Stimulated activated naive B cell treated with anti-CD40 and anti-IgM and Interleukin-4, amounts not matched to agents 10 μg/mL and 1 μg/mL and 100 μg/mL, for 72 hours (primary cell): ENCODE data around the gene SF3A1.

ENCODE experiments used
- ATAC-seq, 2 donors: fragments of 150-1000 bp; cut with Tn5 transposase; replicated peaks; 2 replicates each; pipeline ENCODE4 v1.10.0; 2021; ENCODE audit warnings: moderate library complexity in 1 of 2
- DNase-seq: peaks from one replicate; pipeline ENCODE4 v3.0.0; 2021
- H3K27ac Mint-ChIP-seq: one replicate; pipeline ENCODE4 v1.8.0; 2022; ENCODE audit warnings: mild to moderate bottlenecking, mixed read lengths
- H3K27me3 Mint-ChIP-seq, 2 donors: one replicate each; pipeline ENCODE4 v1.8.0; 2022; ENCODE audit warnings: mixed read lengths in 2 of 2
- H3K36me3 Mint-ChIP-seq, 2 donors: one replicate each; pipeline ENCODE4 v1.8.0; 2022; ENCODE audit warnings: mixed read lengths in 2 of 2, mild to moderate bottlenecking in 1 of 2
- H3K4me1 Mint-ChIP-seq, 2 donors: one replicate each; pipeline ENCODE4 v1.8.0; 2022; ENCODE audit warnings: mixed read lengths in 2 of 2, mild to moderate bottlenecking in 1 of 2
- H3K4me3 Mint-ChIP-seq, 2 donors: one replicate each; pipeline ENCODE4 v1.8.0; 2022; ENCODE audit warnings: mild to moderate bottlenecking in 2 of 2, mixed read lengths in 2 of 2, moderate library complexity in 1 of 2
- H3K9me3 Mint-ChIP-seq, 2 donors: one replicate each; pipeline ENCODE4 v1.8.0; 2022; ENCODE audit warnings: mixed read lengths in 2 of 2, mild to moderate bottlenecking in 1 of 2

The SF3A1 gene

GRCh38 chr22:30396871-30397655 lies 40.4 kb upstream of the SF3A1 start, which contains the start of gene SEC14L2:
Gene SEC14L2 (plus strand): TSS chr22:30397018. CDS start chr22:30397117, 99 bp downstream.
- peak; percentile 66 to 70 for ATAC-seq
- H3K9me3 Mint-ChIP-seq, result no peaks in the 10 kb centered on the region
- H3K27me3 Mint-ChIP-seq, result peaks cover 34 to 41% of the 10 kb centered on the region in 2 donors
- no peaks in the 10 kb centered on the region for H3K36me3 Mint-ChIP-seq
- H3K27ac Mint-ChIP-seq, result peak within 1 kb of the TSS; percentile 47
- no peak for DNase-seq
- H3K4me3 Mint-ChIP-seq, result peak within 1 kb of the TSS; percentile 81 to 88
- peaks cover 19 to 39% of the 10 kb centered on the region in 2 donors for H3K4me1 Mint-ChIP-seq

- ATAC-seq, result no peak
- Mint-ChIP-seq H3K9me3 (no peaks in the 10 kb centered on the region), H3K27me3 (peaks cover 31 to 37% of the 10 kb centered on the region in 2 donors), H3K27ac (no peak overlapping the region), H3K4me1 (peaks cover 30 to 55% of the 10 kb centered on the region in 2 donors), H3K36me3 (no peaks in the 10 kb centered on the region), H3K4me3 (no peak overlapping the region)
- DNase-seq, result no peak
These were observed 37.2 kb upstream of the SF3A1 start for GRCh38 chr22:30393885-30394284.

- peaks cover 25 to 31% of the 10 kb centered on the region in 2 donors for H3K27me3 Mint-ChIP-seq
- H3K4me1 Mint-ChIP-seq, result peaks cover 30 to 55% of the 10 kb centered on the region in 2 donors
- H3K9me3 Mint-ChIP-seq, result no peaks in the 10 kb centered on the region
- DNase-seq, result no peak
- H3K27ac Mint-ChIP-seq, result no peak overlapping the region
- no peaks in the 10 kb centered on the region for H3K36me3 Mint-ChIP-seq
- H3K4me3 Mint-ChIP-seq, result no peak overlapping the region
- ATAC-seq, result no peak
These were observed 36.6 kb upstream of the SF3A1 start for GRCh38 chr22:30393322-30393680.

GRCh38 chr22:30392661-30393321 lies 36.1 kb upstream of the SF3A1 start:
- DNase-seq, result no peak

GRCh38 chr22:30390974-30391691 lies 34.4 kb upstream of the SF3A1 start:
- Mint-ChIP-seq H3K9me3 (no peaks in the 10 kb centered on the region), H3K27ac (peak overlapping the region; percentile 92), H3K36me3 (no peaks in the 10 kb centered on the region), H3K4me3 (no peak overlapping the region), H3K27me3 (peaks cover 12 to 15% of the 10 kb centered on the region in 2 donors), H3K4me1 (peaks cover 29 to 48% of the 10 kb centered on the region in 2 donors)
- DNase-seq (peak; percentile 73), ATAC-seq (peak; percentile 64 to 65)

More at GRCh38 chr22:30392661-30393321, 36.1 kb upstream of the SF3A1 start:
- Mint-ChIP-seq H3K4me1 (peaks cover 30 to 50% of the 10 kb centered on the region in 2 donors), H3K27ac (peak overlapping the region; percentile 25), H3K9me3 (no peaks in the 10 kb centered on the region), H3K36me3 (no peaks in the 10 kb centered on the region), H3K27me3 (peaks cover 20 to 26% of the 10 kb centered on the region in 2 donors), H3K4me3 (no peak overlapping the region)
- ATAC-seq, result no peak

- Mint-ChIP-seq H3K36me3 (peaks cover 0 to 7% of the 10 kb centered on the region in 2 donors), H3K27ac (peak within 1 kb of the TSS; percentile 93), H3K4me3 (peak within 1 kb of the TSS; percentile 80 to 87), H3K27me3 (peaks cover 5 to 6% of the 10 kb centered on the region in 2 donors), H3K9me3 (no peaks in the 10 kb centered on the region), H3K4me1 (peaks cover 21 to 38% of the 10 kb centered on the region in 2 donors)
- ATAC-seq (peak; percentile 82 to 85), DNase-seq (peak; percentile 76)
These were observed 30.5 kb upstream of the SF3A1 start, which contains the start of gene RNF215 for GRCh38 chr22:30386960-30387827. Gene RNF215 (minus strand): TSS chr22:30387411. CDS start chr22:30387313, 98 bp downstream.

- Mint-ChIP-seq H3K9me3 (no peaks in the 10 kb centered on the region), H3K36me3 (peaks cover 1 to 7% of the 10 kb centered on the region in 2 donors), H3K4me1 (peaks cover 18 to 32% of the 10 kb centered on the region in 2 donors), H3K27ac (peak overlapping the region; percentile 93), H3K27me3 (peaks cover 5 to 6% of the 10 kb centered on the region in 2 donors), H3K4me3 (peak overlapping the region; percentile 80 to 87)
- ATAC-seq, result no peak
- DNase-seq, result no peak
These were observed 29.9 kb upstream of the SF3A1 start for GRCh38 chr22:30386608-30386959.

GRCh38 chr22:30385942-30386341 lies 29.2 kb upstream of the SF3A1 start:
- Mint-ChIP-seq H3K9me3 (no peaks in the 10 kb centered on the region), H3K27me3 (peaks cover 5 to 6% of the 10 kb centered on the region in 2 donors), H3K4me3 (peak overlapping the region in 1 of 2 donors; percentile 14), H3K27ac (no peak overlapping the region), H3K36me3 (peaks cover 2 to 9% of the 10 kb centered on the region in 2 donors), H3K4me1 (peaks cover 12 to 26% of the 10 kb centered on the region in 2 donors)
- ATAC-seq, result no peak
- DNase-seq, result no peak

GRCh38 chr22:30383061-30383460 lies 26.4 kb upstream of the SF3A1 start:
- peaks cover 5 to 6% of the 10 kb centered on the region in 2 donors for H3K27me3 Mint-ChIP-seq
- peaks cover 19 to 24% of the 10 kb centered on the region in 2 donors for H3K4me1 Mint-ChIP-seq
- no peak for DNase-seq
- no peak overlapping the region for H3K4me3 Mint-ChIP-seq
- no peaks in the 10 kb centered on the region for H3K9me3 Mint-ChIP-seq
- no peak for ATAC-seq
- no peak overlapping the region for H3K27ac Mint-ChIP-seq
- peaks cover 7 to 21% of the 10 kb centered on the region in 2 donors for H3K36me3 Mint-ChIP-seq

- peaks cover 7 to 25% of the 10 kb centered on the region in 2 donors for H3K36me3 Mint-ChIP-seq
- ATAC-seq (no peak), DNase-seq (no peak)
- H3K27ac Mint-ChIP-seq, result no peak overlapping the region
- peaks cover 16 to 20% of the 10 kb centered on the region in 2 donors for H3K4me1 Mint-ChIP-seq
- no peaks in the 10 kb centered on the region for H3K9me3 Mint-ChIP-seq
- H3K27me3 Mint-ChIP-seq, result peaks cover 2% of the 10 kb centered on the region in 2 donors
- H3K4me3 Mint-ChIP-seq, result no peak overlapping the region
These were observed 25.6 kb upstream of the SF3A1 start for GRCh38 chr22:30382340-30382739.

- Mint-ChIP-seq H3K36me3 (peaks cover 7 to 25% of the 10 kb centered on the region in 2 donors), H3K27ac (no peak overlapping the region), H3K9me3 (no peaks in the 10 kb centered on the region), H3K4me3 (no peak overlapping the region), H3K4me1 (peaks cover 11 to 12% of the 10 kb centered on the region in 2 donors), H3K27me3 (no peaks in the 10 kb centered on the region)
- DNase-seq (no peak), ATAC-seq (no peak)
These were observed 24.6 kb upstream of the SF3A1 start for GRCh38 chr22:30381264-30381663.

GRCh38 chr22:30380011-30380410 lies 23.3 kb upstream of the SF3A1 start:
- H3K4me3 Mint-ChIP-seq, result no peak overlapping the region
- H3K36me3 Mint-ChIP-seq, result peaks cover 7 to 28% of the 10 kb centered on the region in 2 donors
- ATAC-seq, result no peak
- DNase-seq, result no peak
- H3K27ac Mint-ChIP-seq, result no peak overlapping the region
- H3K4me1 Mint-ChIP-seq, result peaks cover 6 to 10% of the 10 kb centered on the region in 2 donors
- H3K27me3 Mint-ChIP-seq, result no peaks in the 10 kb centered on the region
- no peaks in the 10 kb centered on the region for H3K9me3 Mint-ChIP-seq

- Mint-ChIP-seq H3K36me3 (peaks cover 1 to 15% of the 10 kb centered on the region in 2 donors), H3K27me3 (no peaks in the 10 kb centered on the region), H3K4me1 (peaks cover 5 to 6% of the 10 kb centered on the region in 2 donors), H3K4me3 (no peak overlapping the region), H3K9me3 (no peaks in the 10 kb centered on the region), H3K27ac (no peak overlapping the region)
- DNase-seq (no peak), ATAC-seq (no peak)
These were observed 18.7 kb upstream of the SF3A1 start for GRCh38 chr22:30375312-30375849.
